ENCODE results near the gene TMEM150C.

The TMEM150C gene

DNA sequence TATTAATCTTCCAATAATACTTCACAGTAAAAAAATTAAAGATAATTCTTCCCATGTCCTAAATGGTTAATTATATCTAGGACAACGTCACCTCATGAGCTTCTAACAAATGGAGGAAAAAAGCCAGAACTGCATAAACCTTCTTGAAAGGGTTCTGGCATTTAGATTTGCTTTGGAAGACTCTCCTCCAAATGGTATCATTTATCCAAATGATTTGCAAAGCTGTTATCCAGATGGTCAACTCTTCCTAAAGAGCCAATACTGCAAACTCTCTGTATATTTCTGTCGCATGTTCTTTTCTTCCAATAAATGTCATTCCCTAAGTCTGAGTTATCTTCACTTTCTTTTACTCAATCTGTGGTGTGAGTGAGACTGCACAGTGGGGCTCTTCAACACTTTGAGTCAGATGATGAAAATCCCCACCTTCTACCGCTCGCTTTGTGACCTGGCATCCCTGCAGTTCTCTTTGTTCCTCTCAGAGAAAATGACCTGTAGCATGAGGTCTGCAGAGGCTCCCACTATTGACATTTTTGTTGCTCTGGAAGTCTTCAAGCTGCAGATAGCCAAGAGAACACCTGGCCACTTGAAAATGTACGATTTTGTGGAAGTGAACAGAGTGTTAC lies 52.9 kb downstream of the TMEM150C start:
- Histone ChIP-seq H3K27ac (ENCODE audit: low read depth, low read length) (no peak overlapping the region), H3K4me2 (ENCODE audit: low read length) (no peak overlapping the region), H3F3A (ENCODE audit: control insufficient read depth, insufficient read depth) (no peaks in the 10 kb centered on the region), H3K36me3 (ENCODE audit: control insufficient read depth, low read length) (no peaks in the 10 kb centered on the region), H3K4me3 (ENCODE audit: low read length) (no peak overlapping the region), H3K9me2 (replicated peaks; ENCODE audit: control insufficient read depth, low read length) (no peaks in the 10 kb centered on the region), H4K20me1 (ENCODE audit: control insufficient read depth, insufficient read depth, low read depth, low read length) (no peaks in the 10 kb centered on the region), H3K9me3 (ENCODE audit: control insufficient read depth, insufficient read depth, low read length) (no peaks in the 10 kb centered on the region), H3K79me2 (ENCODE audit: control insufficient read depth, low read length) (no peaks in the 10 kb centered on the region), H3K4me1 (ENCODE audit: control insufficient read depth, low read length) (no peaks in the 10 kb centered on the region), H3K27me3 (ENCODE audit: control insufficient read depth, low read length) (peaks cover 19% of the 10 kb centered on the region)
- TF ChIP-seq, protein P1, sequence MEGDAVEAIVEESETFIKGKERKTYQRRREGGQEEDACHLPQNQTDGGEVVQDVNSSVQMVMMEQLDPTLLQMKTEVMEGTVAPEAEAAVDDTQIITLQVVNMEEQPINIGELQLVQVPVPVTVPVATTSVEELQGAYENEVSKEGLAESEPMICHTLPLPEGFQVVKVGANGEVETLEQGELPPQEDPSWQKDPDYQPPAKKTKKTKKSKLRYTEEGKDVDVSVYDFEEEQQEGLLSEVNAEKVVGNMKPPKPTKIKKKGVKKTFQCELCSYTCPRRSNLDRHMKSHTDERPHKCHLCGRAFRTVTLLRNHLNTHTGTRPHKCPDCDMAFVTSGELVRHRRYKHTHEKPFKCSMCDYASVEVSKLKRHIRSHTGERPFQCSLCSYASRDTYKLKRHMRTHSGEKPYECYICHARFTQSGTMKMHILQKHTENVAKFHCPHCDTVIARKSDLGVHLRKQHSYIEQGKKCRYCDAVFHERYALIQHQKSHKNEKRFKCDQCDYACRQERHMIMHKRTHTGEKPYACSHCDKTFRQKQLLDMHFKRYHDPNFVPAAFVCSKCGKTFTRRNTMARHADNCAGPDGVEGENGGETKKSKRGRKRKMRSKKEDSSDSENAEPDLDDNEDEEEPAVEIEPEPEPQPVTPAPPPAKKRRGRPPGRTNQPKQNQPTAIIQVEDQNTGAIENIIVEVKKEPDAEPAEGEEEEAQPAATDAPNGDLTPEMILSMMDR (IDR thresholded peaks at IDR 0.05; ENCODE audit: low read depth, low read length, poor library complexity, severe bottlenecking), result no peak
- TF ChIP-seq EZH2phosphoT487 (IDR thresholded peaks at IDR 0.05; ENCODE audit: borderline replicate concordance, low read length), result no peak

DNA sequence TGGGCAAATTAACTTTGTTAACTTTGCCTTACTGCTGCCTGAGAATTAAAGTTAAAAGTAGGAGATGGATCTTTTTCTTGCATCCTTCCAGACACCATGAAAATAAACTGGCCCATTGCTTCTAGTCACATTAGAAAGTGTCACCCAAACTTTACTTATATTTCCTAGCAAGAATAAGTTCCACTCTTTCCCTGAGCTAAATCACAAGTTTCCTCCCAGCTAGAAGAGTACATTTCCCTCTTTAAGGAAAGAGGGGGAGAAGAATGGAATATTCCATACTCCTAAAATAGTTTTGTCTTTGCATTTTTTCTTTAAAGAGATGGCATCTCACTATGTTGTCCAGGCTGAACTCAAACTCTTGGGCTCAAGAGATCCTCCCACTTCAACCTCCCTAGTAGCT lies 53.8 kb downstream of the TMEM150C start:
- Histone ChIP-seq H3F3A (ENCODE audit: control insufficient read depth, insufficient read depth) (no peaks in the 10 kb centered on the region), H3K27me3 (ENCODE audit: control insufficient read depth, low read length) (peaks cover 14% of the 10 kb centered on the region), H3K4me2 (ENCODE audit: low read length) (no peak overlapping the region), H3K9me2 (replicated peaks; ENCODE audit: control insufficient read depth, low read length) (no peaks in the 10 kb centered on the region), H3K36me3 (ENCODE audit: control insufficient read depth, low read length) (no peaks in the 10 kb centered on the region), H3K4me3 (ENCODE audit: low read length) (no peak overlapping the region), H3K27ac (ENCODE audit: low read depth, low read length) (no peak overlapping the region), H3K79me2 (ENCODE audit: control insufficient read depth, low read length) (no peaks in the 10 kb centered on the region), H3K9me3 (ENCODE audit: control insufficient read depth, insufficient read depth, low read length) (no peaks in the 10 kb centered on the region), H3K4me1 (ENCODE audit: control insufficient read depth, low read length) (no peaks in the 10 kb centered on the region), H4K20me1 (ENCODE audit: control insufficient read depth, insufficient read depth, low read depth, low read length) (no peaks in the 10 kb centered on the region)
- no peak for TF ChIP-seq EZH2phosphoT487 (IDR thresholded peaks at IDR 0.05; ENCODE audit: borderline replicate concordance, low read length)
- TF ChIP-seq, protein P1 (IDR thresholded peaks at IDR 0.05; ENCODE audit: low read depth, low read length, poor library complexity, severe bottlenecking), result no peak

DNA sequence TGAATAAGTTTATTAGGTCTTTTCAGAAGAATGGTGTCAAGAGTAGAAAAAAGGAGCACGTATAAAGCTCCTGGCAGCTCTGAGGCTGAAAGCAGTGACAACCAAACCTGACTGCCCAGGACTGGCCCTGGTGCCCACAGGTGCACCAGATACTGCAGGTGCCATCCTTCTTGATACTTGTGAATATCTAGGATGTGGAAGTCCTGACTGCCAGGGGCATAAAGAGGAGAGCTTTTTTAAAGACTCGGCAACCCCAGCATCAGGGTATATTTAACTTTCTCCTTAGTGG lies 60.7 kb downstream of the TMEM150C start:
- no peaks in the 10 kb centered on the region for H3K36me3 ChIP-seq (ENCODE audit: control insufficient read depth, low read length)
- no peak overlapping the region for H3K4me2 ChIP-seq (ENCODE audit: low read length)
- no peaks in the 10 kb centered on the region for H3K9me3 ChIP-seq (ENCODE audit: control insufficient read depth, insufficient read depth, low read length)
- H3F3A ChIP-seq (ENCODE audit: control insufficient read depth, insufficient read depth), result no peaks in the 10 kb centered on the region
- no peak overlapping the region for H3K27ac ChIP-seq (ENCODE audit: low read depth, low read length)
- H3K9me2 ChIP-seq (replicated peaks; ENCODE audit: control insufficient read depth, low read length), result no peaks in the 10 kb centered on the region
- TF ChIP-seq, protein P1 (IDR thresholded peaks at IDR 0.05; ENCODE audit: low read depth, low read length, poor library complexity, severe bottlenecking), result no peak
- TF ChIP-seq EZH2phosphoT487 (IDR thresholded peaks at IDR 0.05; ENCODE audit: borderline replicate concordance, low read length), result no peak
- H3K79me2 ChIP-seq (ENCODE audit: control insufficient read depth, low read length), result no peaks in the 10 kb centered on the region
- H3K27me3 ChIP-seq (ENCODE audit: control insufficient read depth, low read length), result no peaks in the 10 kb centered on the region
- H4K20me1 ChIP-seq (ENCODE audit: control insufficient read depth, insufficient read depth, low read depth, low read length), result no peaks in the 10 kb centered on the region
- H3K4me1 ChIP-seq (ENCODE audit: control insufficient read depth, low read length), result no peaks in the 10 kb centered on the region
- no peak overlapping the region for H3K4me3 ChIP-seq (ENCODE audit: low read length)
